K562 (cell line): ENCODE measurements around the gene HSPB1. TPM values are rescaled to one million over a fixed set of nuclear protein-coding genes. Genes with fewer than 3 reads are reported as not detected.
A peak's percentile ranks its signal among the peaks of the same experiment; 100 is the strongest.

Experiments
- BMI1 ChIP-seq: fragments of 150-350 bp; IDR thresholded peaks from 2 replicates; pipeline ENCODE4 v1.6.1; 2014; ENCODE audit warnings: low read length
- CREBBP ChIP-seq: IDR thresholded peaks from one replicate; pipeline ENCODE4 v1.6.1; 2012; ENCODE audit warnings: low read depth, mild to moderate bottlenecking, control low read depth, inconsistent platforms, low read length
- ETV1 ChIP-seq: fragments of 450-650 bp; conservative IDR thresholded peaks from 2 replicates; pipeline ENCODE4 v1.6.1; 2016; ENCODE audit warnings: missing genetic modification characterization, control low read depth, low read depth, missing compliant biosample characterization
- KAT7 ChIP-seq: sonication (generic); formaldehyde crosslinking; IDR thresholded peaks from 2 replicates; pipeline ENCODE4 v1.8.0; 2022; ENCODE audit warnings: missing genetic modification reagents, mild to moderate bottlenecking, borderline replicate concordance
- MTA2 ChIP-seq: fragments of 450-650 bp; IDR thresholded peaks from 2 replicates; pipeline ENCODE4 v1.6.1; 2016; ENCODE audit warnings: low read depth
- NCOA2 ChIP-seq, 2 experiments: fragments of 450-650 bp; IDR thresholded peaks; 2 replicates each; pipeline ENCODE4 v1.6.1; 2018; ENCODE audit warnings: mild to moderate bottlenecking in 2 of 2, moderate library complexity in 1 of 2; ENCODE audit not compliant: partially characterized antibody in 2 of 2
- NEUROD1 ChIP-seq: fragments of 150-350 bp; IDR thresholded peaks from 2 replicates; pipeline ENCODE4 v1.6.1; 2014; ENCODE audit warnings: borderline replicate concordance, low read length, low read depth; ENCODE audit not compliant: partially characterized antibody
- NR2C1 ChIP-seq, 2 experiments: fragments of 450-650 bp; IDR thresholded peaks; 2 replicates each; pipeline ENCODE4 v1.6.1; 2017; ENCODE audit warnings: mild to moderate bottlenecking in 2 of 2, antibody characterized with exemption in 1 of 2, inconsistent platforms in 1 of 2, missing compliant biosample characterization in 1 of 2, missing genetic modification characterization in 1 of 2
- POLR2B ChIP-seq: fragments of 450-650 bp; IDR thresholded peaks from 2 replicates; pipeline ENCODE4 v1.6.1; 2018; ENCODE audit warnings: low read depth; ENCODE audit not compliant: partially characterized antibody
- TEAD4 ChIP-seq, 2 experiments: sonication (generic) in 1 of 2; formaldehyde crosslinking in 1 of 2; IDR thresholded peaks; 2 replicates each; pipeline versions ENCODE4 v1.6.1 to v1.8.0; 2012 to 2022; ENCODE audit warnings: borderline replicate concordance in 1 of 2, inconsistent platforms in 1 of 2, low read length in 1 of 2, mild to moderate bottlenecking in 1 of 2, missing genetic modification reagents in 1 of 2
- ZBTB34 ChIP-seq: fragments of 250-450 bp; sonication (Bioruptor Pico); IDR thresholded peaks from 2 replicates; pipeline ENCODE4 v1.8.0; 2021; ENCODE audit warnings: mild to moderate bottlenecking, moderate library complexity
- ZKSCAN1 ChIP-seq: fragments of 150-350 bp; IDR thresholded peaks from 2 replicates; pipeline ENCODE4 v1.6.1; 2016; ENCODE audit warnings: low read depth, low read length
- ZNF398 ChIP-seq: fragments of 250-450 bp; sonication (Bioruptor Pico); IDR thresholded peaks from 2 replicates; pipeline ENCODE4 v1.8.0; 2021; ENCODE audit warnings: moderate library complexity, mild to moderate bottlenecking, inconsistent platforms
- ZNF41 ChIP-seq: fragments of 250-450 bp; sonication (Bioruptor Pico); conservative IDR thresholded peaks from 2 replicates; pipeline ENCODE4 v1.4.0; 2020; ENCODE audit warnings: mild to moderate bottlenecking
- ZNF668 ChIP-seq: fragments of 250-450 bp; sonication (Bioruptor Pico); IDR thresholded peaks from 2 replicates; pipeline ENCODE4 v1.8.0; 2022; ENCODE audit warnings: mild to moderate bottlenecking, inconsistent platforms
- ZNF76 ChIP-seq: fragments of 250-450 bp; sonication (Bioruptor Pico); IDR thresholded peaks from 2 replicates; pipeline ENCODE4 v1.4.0; 2020; ENCODE audit warnings: mild to moderate bottlenecking, moderate library complexity, borderline replicate concordance
- polyA plus RNA-seq, 8 experiments: library from polyadenylated mRNA; depleted of rRNA in 4 of 8; stranded (reverse) in 5 of 8; unstranded in 3 of 8; fragments of >200 nt; fragmentation: Nextera tagmentation in 2 of 8; fragmentation: Illumina TruSeq in 1 of 8; extraction: Ambion mirVana in 2 of 8; extraction: Trizol in 1 of 8; gene quantifications; 2 replicates each; pipeline versions ENCODE4 v1.2.1 to v1.2.3, GENCODE V29; 2011 to 2014; ENCODE audit warnings: inconsistent platforms in 1 of 8, missing spikeins in 1 of 8
- total RNA-seq, 7 experiments: library from RNA; depleted of rRNA in 6 of 7; stranded (reverse); fragments of >200 nt in 6 of 7; fragmentation: Illumina TruSeq in 2 of 7; extraction: Trizol in 2 of 7; gene quantifications; 2 replicates each; pipeline versions ENCODE4 v1.2.1 to v1.2.3, GENCODE V29; 2011 to 2021; ENCODE audit warnings: low replicate concordance in 1 of 7
- TF ChIP-seq, protein P1 (sequence below): sonication (generic); formaldehyde crosslinking; IDR thresholded peaks from 2 replicates; pipeline ENCODE4 v1.8.1; 2023; ENCODE audit warnings: missing genetic modification reagents, mild to moderate bottlenecking, borderline replicate concordance

The HSPB1 gene
- total and polyA plus RNA-seq, 9 of the 15 experiments (the other 6 are each of a cell fraction or from before 2014, with no cell fraction given), result 27.1 to 522 (median 138) TPM

- TF ChIP-seq, protein P1, sequence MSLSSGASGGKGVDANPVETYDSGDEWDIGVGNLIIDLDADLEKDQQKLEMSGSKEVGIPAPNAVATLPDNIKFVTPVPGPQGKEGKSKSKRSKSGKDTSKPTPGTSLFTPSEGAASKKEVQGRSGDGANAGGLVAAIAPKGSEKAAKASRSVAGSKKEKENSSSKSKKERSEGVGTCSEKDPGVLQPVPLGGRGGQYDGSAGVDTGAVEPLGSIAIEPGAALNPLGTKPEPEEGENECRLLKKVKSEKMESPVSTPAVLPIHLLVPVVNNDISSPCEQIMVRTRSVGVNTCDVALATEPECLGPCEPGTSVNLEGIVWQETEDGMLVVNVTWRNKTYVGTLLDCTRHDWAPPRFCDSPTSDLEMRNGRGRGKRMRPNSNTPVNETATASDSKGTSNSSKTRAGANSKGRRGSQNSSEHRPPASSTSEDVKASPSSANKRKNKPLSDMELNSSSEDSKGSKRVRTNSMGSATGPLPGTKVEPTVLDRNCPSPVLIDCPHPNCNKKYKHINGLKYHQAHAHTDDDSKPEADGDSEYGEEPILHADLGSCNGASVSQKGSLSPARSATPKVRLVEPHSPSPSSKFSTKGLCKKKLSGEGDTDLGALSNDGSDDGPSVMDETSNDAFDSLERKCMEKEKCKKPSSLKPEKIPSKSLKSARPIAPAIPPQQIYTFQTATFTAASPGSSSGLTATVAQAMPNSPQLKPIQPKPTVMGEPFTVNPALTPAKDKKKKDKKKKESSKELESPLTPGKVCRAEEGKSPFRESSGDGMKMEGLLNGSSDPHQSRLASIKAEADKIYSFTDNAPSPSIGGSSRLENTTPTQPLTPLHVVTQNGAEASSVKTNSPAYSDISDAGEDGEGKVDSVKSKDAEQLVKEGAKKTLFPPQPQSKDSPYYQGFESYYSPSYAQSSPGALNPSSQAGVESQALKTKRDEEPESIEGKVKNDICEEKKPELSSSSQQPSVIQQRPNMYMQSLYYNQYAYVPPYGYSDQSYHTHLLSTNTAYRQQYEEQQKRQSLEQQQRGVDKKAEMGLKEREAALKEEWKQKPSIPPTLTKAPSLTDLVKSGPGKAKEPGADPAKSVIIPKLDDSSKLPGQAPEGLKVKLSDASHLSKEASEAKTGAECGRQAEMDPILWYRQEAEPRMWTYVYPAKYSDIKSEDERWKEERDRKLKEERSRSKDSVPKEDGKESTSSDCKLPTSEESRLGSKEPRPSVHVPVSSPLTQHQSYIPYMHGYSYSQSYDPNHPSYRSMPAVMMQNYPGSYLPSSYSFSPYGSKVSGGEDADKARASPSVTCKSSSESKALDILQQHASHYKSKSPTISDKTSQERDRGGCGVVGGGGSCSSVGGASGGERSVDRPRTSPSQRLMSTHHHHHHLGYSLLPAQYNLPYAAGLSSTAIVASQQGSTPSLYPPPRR (CRISPR knock-in tag), result no peak
- no peak for TF ChIP-seq BMI1
- TF ChIP-seq ZNF398 (CRISPR knock-in tag), result no peak
- no peak for TF ChIP-seq ZKSCAN1
- TF ChIP-seq MTA2, result 0 out of 2 replicates have a peak, but pooled peaks have one; percentile 27
- TF ChIP-seq NR2C1 (IDR thresholded peaks at IDR 0.05), result no peak
- TF ChIP-seq NR2C1 (tag; IDR thresholded peaks at IDR 0.05), result no peak
- TF ChIP-seq CREBBP, result no peak
- TF ChIP-seq TEAD4 (IDR thresholded peaks at IDR 0.05; ENCODE audit: low read length), result peak; percentile 91
- TF ChIP-seq TEAD4 (CRISPR knock-in tag; IDR thresholded peaks at IDR 0.05; ENCODE audit: borderline replicate concordance), result no peak
- no peak for TF ChIP-seq POLR2B
- no peak for TF ChIP-seq ZNF41 (CRISPR knock-in tag)
- no peak for TF ChIP-seq ZBTB34 (CRISPR knock-in tag)
- TF ChIP-seq NEUROD1, result peak; percentile 80
- no peak for TF ChIP-seq KAT7 (CRISPR knock-in tag)
- TF ChIP-seq ETV1 (tag), result no peak; the same call in 1 of the 2 replicates
- no peak for TF ChIP-seq ZNF668
- TF ChIP-seq NCOA2 (IDR thresholded peaks at IDR 0.05; ENCODE audit: partially characterized antibody in 2 of 2), result no peak
- TF ChIP-seq ZNF76 (CRISPR knock-in tag), result no peak
Measured at GRCh38 chr7:76291351-76292212, 10.9 kb upstream of the HSPB1 start (continued).
